ENCODE data around the gene SLC10A1. TPM values are rescaled to one million over a fixed set of nuclear protein-coding genes. Genes with fewer than 3 reads are reported as not detected.

The SLC10A1 gene
- total RNA-seq, 1 experiment from 2014 or later, result not detected

DNA sequence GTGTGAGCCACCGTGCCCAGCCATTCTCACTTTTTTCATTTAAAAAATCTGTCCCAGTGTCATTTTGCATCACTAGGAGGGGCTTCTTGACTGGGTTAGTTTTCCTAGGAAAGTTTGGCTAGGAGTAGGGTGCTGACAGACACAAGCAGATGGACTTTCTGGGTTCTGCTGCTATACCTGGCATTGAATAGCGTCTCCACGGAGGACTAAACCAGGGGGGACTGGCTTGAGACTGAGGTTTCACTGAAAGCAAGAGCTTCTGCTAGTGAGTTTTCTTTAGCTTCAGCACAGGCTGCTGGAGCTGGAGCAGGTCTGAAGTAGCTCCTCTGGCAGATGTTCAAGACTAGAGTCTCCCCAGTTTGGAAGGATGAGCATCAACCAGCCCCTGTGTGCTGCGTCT is 1.4 kb downstream of the SLC10A1 start:
- no peak overlapping the region for H3K4me3 ChIP-seq (ENCODE audit: low read depth, low read length, poor library complexity, severe bottlenecking)
- intact Hi-C loops (cut with micrococcal nuclease; ENCODE audit: unreplicated experiment), result no loop called here
- no peaks in the 10 kb centered on the region for H3K9me3 ChIP-seq (ENCODE audit: low read depth, low read length, poor library complexity, severe bottlenecking)
- no peaks in the 10 kb centered on the region for H3K36me3 ChIP-seq (ENCODE audit: insufficient read depth, low read length, poor library complexity, severe bottlenecking)
- no peak for TF ChIP-seq CTCF (conservative IDR thresholded peaks at IDR 0.05; ENCODE audit: low read depth, low read length)
- no peak for TF ChIP-seq EZH2 (IDR thresholded peaks at IDR 0.05; ENCODE audit: borderline replicate concordance, low read depth, low read length, poor library complexity, severe bottlenecking)
- ChIA-PET CTCF (no interaction called here), POLR2A (ENCODE audit: low non-redundant PET) (no interaction called here)
- no peak for DNase-seq (ENCODE audit: low spot score)
- H3K27ac ChIP-seq (ENCODE audit: low read depth, low read length, poor library complexity, severe bottlenecking), result no peak overlapping the region
- no peaks in the 10 kb centered on the region for H3K27me3 ChIP-seq (replicated peaks; ENCODE audit: insufficient read depth, low read depth, low read length, poor library complexity)
- no TSS peak for BruUV-seq (replicated peaks)
- H3K4me1 ChIP-seq (ENCODE audit: insufficient read depth, low read length, poor library complexity, severe bottlenecking), result no peaks in the 10 kb centered on the region

- no TSS peak for BruUV-seq (replicated peaks)
- intact Hi-C loops (cut with micrococcal nuclease; ENCODE audit: unreplicated experiment), result no loop called here
- CTCF ChIA-PET, result no interaction called here
Observed at GRCh38 chr14:69794791-69795190, 2.2 kb downstream of the SLC10A1 start.

GRCh38 chr14:69792887-69793421 is 4.1 kb downstream of the SLC10A1 start:
- CTCF ChIA-PET, result no interaction called here
- no peaks in the 10 kb centered on the region for H3K4me1 ChIP-seq (ENCODE audit: insufficient read depth, low read length, poor library complexity, severe bottlenecking)
- intact Hi-C loops (cut with micrococcal nuclease; ENCODE audit: unreplicated experiment), result no loop called here

More at GRCh38 chr14:69794791-69795190, 2.2 kb downstream of the SLC10A1 start:
- no peaks in the 10 kb centered on the region for H3K4me1 ChIP-seq (ENCODE audit: insufficient read depth, low read length, poor library complexity, severe bottlenecking)
- POLR2A ChIA-PET (ENCODE audit: low non-redundant PET), result no interaction called here
- H3K36me3 ChIP-seq (ENCODE audit: insufficient read depth, low read length, poor library complexity, severe bottlenecking), result no peaks in the 10 kb centered on the region
- DNase-seq (ENCODE audit: low spot score), result no peak
- H3K27ac ChIP-seq (ENCODE audit: low read depth, low read length, poor library complexity, severe bottlenecking), result no peak overlapping the region
- TF ChIP-seq EZH2 (IDR thresholded peaks at IDR 0.05; ENCODE audit: borderline replicate concordance, low read depth, low read length, poor library complexity, severe bottlenecking) (no peak), CTCF (conservative IDR thresholded peaks at IDR 0.05; ENCODE audit: low read depth, low read length) (no peak)
- H3K9me3 ChIP-seq (ENCODE audit: low read depth, low read length, poor library complexity, severe bottlenecking), result no peaks in the 10 kb centered on the region
- no peak overlapping the region for H3K4me3 ChIP-seq (ENCODE audit: low read depth, low read length, poor library complexity, severe bottlenecking)
- no peaks in the 10 kb centered on the region for H3K27me3 ChIP-seq (replicated peaks; ENCODE audit: insufficient read depth, low read depth, low read length, poor library complexity)

More at GRCh38 chr14:69792887-69793421, 4.1 kb downstream of the SLC10A1 start:
- no peaks in the 10 kb centered on the region for H3K27me3 ChIP-seq (replicated peaks; ENCODE audit: insufficient read depth, low read depth, low read length, poor library complexity)
- no peaks in the 10 kb centered on the region for H3K9me3 ChIP-seq (ENCODE audit: low read depth, low read length, poor library complexity, severe bottlenecking)
- no TSS peak for BruUV-seq (replicated peaks)
- H3K27ac ChIP-seq (ENCODE audit: low read depth, low read length, poor library complexity, severe bottlenecking), result no peak overlapping the region
- TF ChIP-seq CTCF (conservative IDR thresholded peaks at IDR 0.05; ENCODE audit: low read depth, low read length), result no peak
- TF ChIP-seq EZH2 (IDR thresholded peaks at IDR 0.05; ENCODE audit: borderline replicate concordance, low read depth, low read length, poor library complexity, severe bottlenecking), result no peak
- H3K36me3 ChIP-seq (ENCODE audit: insufficient read depth, low read length, poor library complexity, severe bottlenecking), result no peaks in the 10 kb centered on the region
- no peak overlapping the region for H3K4me3 ChIP-seq (ENCODE audit: low read depth, low read length, poor library complexity, severe bottlenecking)
- POLR2A ChIA-PET (ENCODE audit: low non-redundant PET), result no interaction called here
- DNase-seq (ENCODE audit: low spot score), result no peak

All from A673 (cell line).